H1 (cell line): ENCODE results near the gene TMEM164. TPM values are rescaled to one million over a fixed set of nuclear protein-coding genes. Genes with fewer than 3 reads are reported as not detected.

Source experiments
- CTCF ChIA-PET: fragments of 300-600 bp; sonication (Branson Sonifier 250); formaldehyde crosslinking; loops from one replicate; lab custom pipeline; 2021; ENCODE audit not compliant: partially characterized antibody; lab: Charles Lee
- POLR2A ChIA-PET: fragments of 300-600 bp; sonication (Branson Sonifier 250); formaldehyde crosslinking; loops from one replicate; lab custom pipeline; 2021; ENCODE audit warnings: inconsistent platforms; ENCODE audit not compliant: partially characterized antibody; lab: Charles Lee
- DNase-seq, 2 experiments: peaks; one replicate each; pipeline versions ENCODE4 v3.0.0 to v3.0.0-alpha.2; 2010 to 2022; ENCODE audit warnings: low spot score in 2 of 2, low read depth in 1 of 2, mixed read lengths in 1 of 2
- FAIRE-seq: peaks from 2 replicates; lab custom pipeline; 2011; peaks lifted over from hg19 to GRCh38; lab: Jason Lieb, UNC
- H2AFZ ChIP-seq: 2 replicates; pipeline ENCODE4 v1.8.1; 2012; ENCODE audit warnings: low read length, inconsistent platforms
- H2AK5ac ChIP-seq: 2 replicates; pipeline ENCODE4 v1.6.1; 2013; ENCODE audit warnings: low read depth, low read length
- H2BK120ac ChIP-seq: replicated peaks from 2 replicates; pipeline ENCODE3; 2013; ENCODE audit warnings: low read depth, low read length, inconsistent platforms
- H2BK12ac ChIP-seq: 2 replicates; pipeline ENCODE4 v1.6.1; 2013; ENCODE audit warnings: low read depth, low read length
- H2BK15ac ChIP-seq: 2 replicates; pipeline ENCODE4 v1.6.1; 2013; ENCODE audit warnings: low read length
- H2BK20ac ChIP-seq: 2 replicates; pipeline ENCODE4 v1.6.1; 2013; ENCODE audit warnings: low read length
- H2BK5ac ChIP-seq: 2 replicates; pipeline ENCODE4 v1.6.1; 2013; ENCODE audit warnings: low read depth, low read length
- H3K14ac ChIP-seq: 2 replicates; pipeline ENCODE4 v1.6.1; 2013; ENCODE audit warnings: inconsistent platforms; ENCODE audit not compliant: insufficient read length
- H3K18ac ChIP-seq: 2 replicates; pipeline ENCODE4 v1.6.1; 2013; ENCODE audit warnings: low read length; ENCODE audit errors: extremely low read depth
- H3K23ac ChIP-seq: 2 replicates; pipeline ENCODE4 v1.6.1; 2013; ENCODE audit warnings: inconsistent platforms; ENCODE audit not compliant: insufficient read length
- H3K23me2 ChIP-seq: 2 replicates; pipeline ENCODE4 v1.6.1; 2013; ENCODE audit warnings: low read depth, low read length
- H3K27ac ChIP-seq: 2 replicates; pipeline ENCODE4 v1.6.1; 2011; ENCODE audit warnings: low read depth, low read length, inconsistent platforms
- H3K27me3 ChIP-seq, 4 experiments: replicated peaks in 1 of 4; 1 replicate in 1 of 4; 2 replicates in 3 of 4; pipeline versions ENCODE4 v1.6.1 to v1.8.1; 2011 to 2013; ENCODE audit warnings: low read length in 3 of 4, mild to moderate bottlenecking in 3 of 4, inconsistent platforms in 2 of 4, mixed read lengths in 2 of 4, moderate library complexity in 1 of 4; ENCODE audit not compliant: control insufficient read depth in 3 of 4, insufficient read depth in 3 of 4; ENCODE audit errors: extremely low read depth in 1 of 4
- H3K36me3 ChIP-seq, 4 experiments: 2 replicates each; pipeline versions ENCODE4 v1.6.1 to v1.8.1; 2011 to 2013; ENCODE audit warnings: mild to moderate bottlenecking in 4 of 4, low read length in 3 of 4, moderate library complexity in 2 of 4, control low read depth in 1 of 4, inconsistent platforms in 1 of 4; ENCODE audit not compliant: insufficient read depth in 4 of 4, control insufficient read depth in 2 of 4
- H3K4ac ChIP-seq: replicated peaks from 2 replicates; pipeline ENCODE3; 2013; ENCODE audit warnings: low read length, low read depth, mixed read lengths, inconsistent platforms; ENCODE audit not compliant: insufficient read length
- H3K4me1 ChIP-seq, 4 experiments: replicated peaks in 1 of 4; 1 replicate in 1 of 4; 2 replicates in 3 of 4; pipeline versions ENCODE4 v1.6.1 to v1.8.1; 2011 to 2013; ENCODE audit warnings: low read length in 3 of 4, inconsistent platforms in 2 of 4, mixed read lengths in 1 of 4; ENCODE audit not compliant: insufficient read depth in 4 of 4, control insufficient read depth in 3 of 4
- H3K4me2 ChIP-seq, 2 experiments: 2 replicates each; pipeline versions ENCODE4 v1.6.1 to v1.8.1; 2011 to 2013; ENCODE audit warnings: low read depth in 2 of 2, low read length in 2 of 2, control low read depth in 1 of 2, inconsistent platforms in 1 of 2, mild to moderate bottlenecking in 1 of 2; ENCODE audit not compliant: insufficient read depth in 1 of 2
- H3K4me3 ChIP-seq, 4 experiments: fragments of 200-600, 300-600 bp in 1 of 4; sonication (generic), shearing (Covaris generic), sonication (Bioruptor Twin) in 1 of 4; 2 replicates each; pipeline versions ENCODE4 v1.5.1 to v1.8.1; 2011 to 2016; ENCODE audit warnings: low read length in 4 of 4, low read depth in 3 of 4, control low read depth in 2 of 4, inconsistent platforms in 2 of 4, mild to moderate bottlenecking in 2 of 4, mixed read lengths in 1 of 4, moderate library complexity in 1 of 4; ENCODE audit not compliant: insufficient read depth in 2 of 4; ENCODE audit errors: extremely low read depth in 1 of 4
- H3K56ac ChIP-seq: replicated peaks from 2 replicates; pipeline ENCODE3; 2013; ENCODE audit warnings: low read depth, mild to moderate bottlenecking, mixed read lengths, low read length, inconsistent platforms; ENCODE audit not compliant: insufficient read length
- H3K79me1 ChIP-seq: 2 replicates; pipeline ENCODE4 v1.6.1; 2013; ENCODE audit warnings: low read depth, low read length, control low read depth
- H3K79me2 ChIP-seq, 2 experiments: 2 replicates each; pipeline versions ENCODE4 v1.6.1 to v1.8.1; 2012 to 2013; ENCODE audit warnings: low read length in 2 of 2, mild to moderate bottlenecking in 2 of 2, inconsistent platforms in 1 of 2; ENCODE audit not compliant: insufficient read depth in 2 of 2, control insufficient read depth in 1 of 2
- H3K9ac ChIP-seq, 4 experiments: replicated peaks in 1 of 4; 1 replicate in 1 of 4; 2 replicates in 3 of 4; pipeline versions ENCODE4 v1.6.1 to v1.8.1; 2011 to 2013; ENCODE audit warnings: low read depth in 3 of 4, low read length in 3 of 4, control low read depth in 2 of 4, mild to moderate bottlenecking in 2 of 4, moderate library complexity in 2 of 4, inconsistent platforms in 1 of 4; ENCODE audit errors: extremely low read depth in 1 of 4
- H3K9me3 ChIP-seq, 2 experiments: 2 replicates each; pipeline versions ENCODE4 v1.6.1 to v1.8.1; 2012 to 2013; ENCODE audit warnings: mild to moderate bottlenecking in 2 of 2, moderate library complexity in 2 of 2, control low read depth in 1 of 2, inconsistent platforms in 1 of 2, low read depth in 1 of 2, low read length in 1 of 2, mixed read lengths in 1 of 2; ENCODE audit not compliant: insufficient read depth in 2 of 2
- H4K20me1 ChIP-seq, 2 experiments: replicated peaks in 1 of 2; 2 replicates each; pipeline versions ENCODE3 to v1.8.1; 2011 to 2013; ENCODE audit warnings: inconsistent platforms in 2 of 2, low read length in 2 of 2, mild to moderate bottlenecking in 1 of 2; ENCODE audit not compliant: insufficient read depth in 2 of 2, control insufficient read depth in 1 of 2
- H4K5ac ChIP-seq: 2 replicates; pipeline ENCODE4 v1.6.1; 2013; ENCODE audit warnings: low read length, low read depth, mixed read lengths, inconsistent platforms; ENCODE audit not compliant: insufficient read length
- H4K8ac ChIP-seq: 2 replicates; pipeline ENCODE4 v1.8.0; 2013; ENCODE audit warnings: mild to moderate bottlenecking, moderate library complexity, low read length, inconsistent platforms; ENCODE audit not compliant: insufficient read depth; ENCODE audit errors: extremely low read depth
- H4K91ac ChIP-seq: replicated peaks from 2 replicates; pipeline ENCODE3; 2013; ENCODE audit warnings: low read length, mixed read lengths, inconsistent platforms; ENCODE audit not compliant: insufficient read length
- CTCF ChIP-seq, 3 experiments: IDR thresholded peaks; 1 replicate in 2 of 3; 2 replicates in 1 of 3; pipeline versions ENCODE4 v1.5.1 to v1.6.1; 2011; ENCODE audit warnings: low read length in 3 of 3, mild to moderate bottlenecking in 3 of 3, inconsistent platforms in 2 of 3, low read depth in 1 of 3, moderate library complexity in 1 of 3; ENCODE audit not compliant: insufficient read depth in 1 of 3; ENCODE audit errors: control extremely low read depth in 1 of 3
- GTF2F1 ChIP-seq: IDR thresholded peaks from 2 replicates; pipeline ENCODE4 v1.6.1; 2012; ENCODE audit warnings: low read depth, low read length, improper control_type of control experiment, borderline replicate concordance
- WGBS, 2 experiments: shearing (Covaris generic) in 1 of 2; methylation state at CpG; one replicate each; pipeline versions ENCODE4 v1.1.6 to v1.1.7; 2013 to 2015; ENCODE audit warnings: low lambda C conversion rate in 2 of 2, mixed read lengths in 2 of 2, inconsistent platforms in 1 of 2, low coverage in 1 of 2, missing lambda C conversion rate in 1 of 2; ENCODE audit not compliant: insufficient replicate concordance in 2 of 2, insufficient coverage in 1 of 2, insufficient read length in 1 of 2; ENCODE audit errors: extremely low coverage in 1 of 2, missing lambda C conversion rate in 1 of 2; 5-methylcytosine and 5-hydroxymethylcytosine counted together
- polyA plus RNA-seq, 7 experiments: library from polyadenylated mRNA; depleted of rRNA in 3 of 7; stranded (reverse) in 5 of 7; unstranded in 2 of 7; fragments of >200 nt in 5 of 7; fragments of 200-250 nt in 2 of 7; gene quantifications; 1 replicate in 5 of 7; 2 replicates in 1 of 7; 4 replicates in 1 of 7; pipeline versions ENCODE4 v1.2.1 to v1.2.3, GENCODE V29; 2011 to 2013; ENCODE audit warnings: missing spikeins in 2 of 7, mixed read lengths in 2 of 7
- total RNA-seq: library from RNA; stranded (reverse); fragmentation: NEBNext Ultra II Directional; extraction: Animal tissue kit (Norgen Biotek cat#: 25700); gene quantifications from 2 replicates; pipeline ENCODE4 v1.2.1, GENCODE V29; 2021

TMEM164 gene
- total and polyA plus RNA-seq, 2 of the 8 experiments (the other 6 are each of a cell fraction or from before 2014, with no cell fraction given) = 7.3 to 14.8 TPM

GRCh38 chrX:110059410-110059809 is 56.5 kb downstream of the TMEM164 start:
- H3K23me2 ChIP-seq = no peaks in the 10 kb centered on the region
- H2AFZ ChIP-seq = no peak overlapping the region
- no peak overlapping the region for H4K5ac ChIP-seq
- no peak overlapping the region for H3K23ac ChIP-seq
- H4K8ac ChIP-seq = no peak overlapping the region
- no peaks in the 10 kb centered on the region for H3K27me3 ChIP-seq
- no peaks in the 10 kb centered on the region for H3K36me3 ChIP-seq
- H2AK5ac ChIP-seq = no peak overlapping the region
- H3K4me2 ChIP-seq = no peak overlapping the region
- ChIA-PET POLR2A (no interaction called here), CTCF (no interaction called here)
- no peak overlapping the region for H2BK20ac ChIP-seq
- whole genome bisulfite sequencing, 2 experiments = 86% methylated on average over 3 of the region's 3 CpGs; no CpG with 5 or more reads in 1 of the 2 experiments
- H3K27ac ChIP-seq = no peak overlapping the region
- FAIRE-seq (peak; percentile 19), DNase-seq (no peak)
- H2BK120ac ChIP-seq = no peak overlapping the region
- H4K20me1 ChIP-seq = no peaks in the 10 kb centered on the region
- no peak overlapping the region for H3K14ac ChIP-seq
- TF ChIP-seq CTCF (IDR thresholded peaks at IDR 0.05; ENCODE audit: control extremely low read depth in 1 of 3, insufficient read depth in 1 of 3, low read depth in 1 of 3, low read length in 3 of 3) (no peak), GTF2F1 (no peak)
- H2BK12ac ChIP-seq = no peak overlapping the region
- H3K18ac ChIP-seq = no peak overlapping the region
- no peak overlapping the region for H3K4ac ChIP-seq
- no peak overlapping the region for H4K91ac ChIP-seq
- H3K9me3 ChIP-seq = no peaks in the 10 kb centered on the region
- H3K79me2 ChIP-seq = no peaks in the 10 kb centered on the region
- H3K79me1 ChIP-seq = no peaks in the 10 kb centered on the region
- no peak overlapping the region for H2BK5ac ChIP-seq
- H2BK15ac ChIP-seq = no peak overlapping the region
- no peak overlapping the region for H3K56ac ChIP-seq
- no peak overlapping the region for H3K4me3 ChIP-seq
- no peak overlapping the region for H3K9ac ChIP-seq
- no peaks in the 10 kb centered on the region for H3K4me1 ChIP-seq
